H1 (cell line): Measurements from ENCODE around the gene ACSL3.

ENCODE experiments used
- CBX5 ChIP-seq: fragments of 300-800, 300-1000 bp; sonication (generic); IDR thresholded peaks from 2 replicates; pipeline ENCODE4 v1.7.1; 2016; ENCODE audit warnings: antibody characterized with exemption, low read length, low read depth
- CHD1 ChIP-seq: IDR thresholded peaks from 2 replicates; pipeline ENCODE4 v1.6.1; 2012; ENCODE audit warnings: low read depth, low read length, improper control_type of control experiment
- EZH2 ChIP-seq: fragments of 200-600 bp; sonication (generic); IDR thresholded peaks from 2 replicates; pipeline ENCODE4 v1.7.1; 2012; ENCODE audit warnings: low read depth, mild to moderate bottlenecking, moderate library complexity, low read length, inconsistent platforms; ENCODE audit not compliant: severe bottlenecking
- HDAC2 ChIP-seq, 2 experiments: fragments of 300-600 bp in 1 of 2; sonication (generic) in 1 of 2; IDR thresholded peaks; 2 replicates each; pipeline ENCODE4 v1.6.1; 2011 to 2012; ENCODE audit warnings: low read depth in 2 of 2, low read length in 2 of 2, mild to moderate bottlenecking in 2 of 2, moderate library complexity in 2 of 2, borderline replicate concordance in 1 of 2, inconsistent platforms in 1 of 2
- POLR2A ChIP-seq, 2 experiments: IDR thresholded peaks; 1 replicate in 1 of 2; 2 replicates in 1 of 2; pipeline ENCODE4 v1.6.1; 2011; ENCODE audit warnings: low read depth in 2 of 2, low read length in 2 of 2, mild to moderate bottlenecking in 2 of 2; ENCODE audit errors: control extremely low read depth in 1 of 2
- RNF2 ChIP-seq: fragments of 200-900, 300-1000 bp; sonication (generic); IDR thresholded peaks from 2 replicates; pipeline ENCODE4 v1.7.1; 2016; ENCODE audit warnings: borderline replicate concordance, low read depth, mild to moderate bottlenecking, antibody characterized with exemption, low read length; ENCODE audit not compliant: poor library complexity, severe bottlenecking; ENCODE audit errors: missing control alignments
- RXRA ChIP-seq: IDR thresholded peaks from 2 replicates; pipeline ENCODE4 v1.6.1; 2011; ENCODE audit warnings: low read depth, mild to moderate bottlenecking, low read length, moderate library complexity; ENCODE audit not compliant: insufficient read depth
- SIN3A ChIP-seq, 2 experiments: IDR thresholded peaks in 1 of 2; conservative IDR thresholded peaks in 1 of 2; 2 replicates each; pipeline ENCODE4 v1.6.1; 2011 to 2012; ENCODE audit warnings: low read length in 2 of 2, improper control_type of control experiment in 1 of 2, low read depth in 1 of 2, mild to moderate bottlenecking in 1 of 2
- SP2 ChIP-seq: IDR thresholded peaks from 2 replicates; pipeline ENCODE4 v1.6.1; 2012; ENCODE audit warnings: mild to moderate bottlenecking, low read length, inconsistent platforms
- SUZ12 ChIP-seq: fragments of 200-600 bp; sonication (generic); IDR thresholded peaks from 2 replicates; pipeline ENCODE4 v1.6.1; 2012; ENCODE audit warnings: mild to moderate bottlenecking, inconsistent platforms, low read length, moderate library complexity, mixed read lengths
- TF ChIP-seq, protein P1 (sequence below), 3 experiments: IDR thresholded peaks; 1 replicate in 2 of 3; 2 replicates in 1 of 3; pipeline versions ENCODE4 v1.5.1 to v1.6.1; 2011; ENCODE audit warnings: low read length in 3 of 3, mild to moderate bottlenecking in 3 of 3, inconsistent platforms in 2 of 3, low read depth in 1 of 3, moderate library complexity in 1 of 3; ENCODE audit not compliant: insufficient read depth in 1 of 3; ENCODE audit errors: control extremely low read depth in 1 of 3
- TF ChIP-seq, protein P2 (sequence below): IDR thresholded peaks from 2 replicates; pipeline ENCODE4 v1.6.1; 2011; ENCODE audit warnings: low read length, improper control_type of control experiment

DNA sequence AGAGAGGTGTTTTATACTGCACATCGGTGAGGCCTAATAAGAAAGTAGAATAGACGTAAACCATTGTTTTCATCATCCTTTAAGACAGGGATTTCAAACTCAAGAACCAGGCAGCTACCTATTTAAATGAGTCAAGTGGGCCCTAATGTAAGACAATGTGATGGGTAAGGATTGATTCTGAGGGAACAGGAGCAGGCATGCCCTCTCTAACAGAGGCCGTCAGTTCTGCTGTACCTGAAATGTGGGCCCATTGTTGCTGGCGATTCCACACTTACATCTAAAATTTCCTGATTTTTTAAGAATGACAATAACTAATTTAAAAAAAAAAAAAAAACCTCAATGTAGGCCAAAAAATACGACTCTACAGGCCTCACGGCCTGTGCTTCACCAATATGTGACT, 67.5 kb downstream of the ACSL3 start:
- TF ChIP-seq EZH2 (no peak), SP2 (no peak), RXRA (no peak), RNF2 (no peak), SIN3A (conservative IDR thresholded peaks at IDR 0.05 in 1 of 2, IDR thresholded peaks at IDR 0.05 in 1 of 2; ENCODE audit: low read depth in 1 of 2, low read length in 2 of 2) (no peak), POLR2A (IDR thresholded peaks at IDR 0.05; ENCODE audit: control extremely low read depth in 1 of 2, low read depth in 2 of 2, low read length in 2 of 2) (no peak), CHD1 (no peak), HDAC2 (IDR thresholded peaks at IDR 0.05; ENCODE audit: borderline replicate concordance in 1 of 2, low read depth in 2 of 2, low read length in 2 of 2) (no peak), CBX5 (no peak), SUZ12 (no peak)
- TF ChIP-seq, protein P1, sequence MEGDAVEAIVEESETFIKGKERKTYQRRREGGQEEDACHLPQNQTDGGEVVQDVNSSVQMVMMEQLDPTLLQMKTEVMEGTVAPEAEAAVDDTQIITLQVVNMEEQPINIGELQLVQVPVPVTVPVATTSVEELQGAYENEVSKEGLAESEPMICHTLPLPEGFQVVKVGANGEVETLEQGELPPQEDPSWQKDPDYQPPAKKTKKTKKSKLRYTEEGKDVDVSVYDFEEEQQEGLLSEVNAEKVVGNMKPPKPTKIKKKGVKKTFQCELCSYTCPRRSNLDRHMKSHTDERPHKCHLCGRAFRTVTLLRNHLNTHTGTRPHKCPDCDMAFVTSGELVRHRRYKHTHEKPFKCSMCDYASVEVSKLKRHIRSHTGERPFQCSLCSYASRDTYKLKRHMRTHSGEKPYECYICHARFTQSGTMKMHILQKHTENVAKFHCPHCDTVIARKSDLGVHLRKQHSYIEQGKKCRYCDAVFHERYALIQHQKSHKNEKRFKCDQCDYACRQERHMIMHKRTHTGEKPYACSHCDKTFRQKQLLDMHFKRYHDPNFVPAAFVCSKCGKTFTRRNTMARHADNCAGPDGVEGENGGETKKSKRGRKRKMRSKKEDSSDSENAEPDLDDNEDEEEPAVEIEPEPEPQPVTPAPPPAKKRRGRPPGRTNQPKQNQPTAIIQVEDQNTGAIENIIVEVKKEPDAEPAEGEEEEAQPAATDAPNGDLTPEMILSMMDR (IDR thresholded peaks at IDR 0.05; ENCODE audit: control extremely low read depth in 1 of 3, insufficient read depth in 1 of 3, low read depth in 1 of 3, low read length in 3 of 3), result no peak
- TF ChIP-seq, protein P2, sequence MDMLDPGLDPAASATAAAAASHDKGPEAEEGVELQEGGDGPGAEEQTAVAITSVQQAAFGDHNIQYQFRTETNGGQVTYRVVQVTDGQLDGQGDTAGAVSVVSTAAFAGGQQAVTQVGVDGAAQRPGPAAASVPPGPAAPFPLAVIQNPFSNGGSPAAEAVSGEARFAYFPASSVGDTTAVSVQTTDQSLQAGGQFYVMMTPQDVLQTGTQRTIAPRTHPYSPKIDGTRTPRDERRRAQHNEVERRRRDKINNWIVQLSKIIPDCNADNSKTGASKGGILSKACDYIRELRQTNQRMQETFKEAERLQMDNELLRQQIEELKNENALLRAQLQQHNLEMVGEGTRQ, result no peak
